GM12864 (cell line): ENCODE measurements around the gene ARHGAP25.

ENCODE experiments used
- DNase-seq: peaks from one replicate; pipeline ENCODE4 v3.0.0-alpha.2; 2011; ENCODE audit warnings: low read depth
- H3K4me3 ChIP-seq: 2 replicates; pipeline ENCODE4 v1.5.1; 2011; ENCODE audit warnings: mild to moderate bottlenecking, low read depth, low read length, control low read depth
- TF ChIP-seq, protein P1 (sequence below): IDR thresholded peaks from 2 replicates; pipeline ENCODE4 v1.5.1; 2011; ENCODE audit warnings: low read depth, mild to moderate bottlenecking, moderate library complexity, low read length, control low read depth, inconsistent platforms; ENCODE audit errors: missing control alignments

ARHGAP25 gene

DNA sequence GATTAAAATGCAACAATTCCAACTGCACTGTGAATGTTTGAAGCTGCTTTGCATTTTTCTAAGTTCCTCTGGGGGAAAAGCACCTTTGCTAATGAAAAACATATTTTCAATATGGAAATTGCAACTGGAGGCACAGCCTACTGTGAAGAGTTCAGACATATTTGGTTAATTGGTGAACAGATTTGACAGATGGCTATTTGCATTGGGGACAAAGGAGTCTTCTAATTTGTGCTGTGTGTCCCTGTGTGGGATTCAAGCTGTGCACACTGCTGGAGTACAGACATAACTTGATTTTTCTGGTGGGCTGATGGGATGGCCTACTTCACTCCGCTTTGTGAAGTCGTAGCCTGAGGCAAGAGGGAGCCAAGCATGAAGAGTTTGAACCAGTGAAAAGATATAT is 40.7 kb upstream of the ARHGAP25 start:
- TF ChIP-seq, protein P1, sequence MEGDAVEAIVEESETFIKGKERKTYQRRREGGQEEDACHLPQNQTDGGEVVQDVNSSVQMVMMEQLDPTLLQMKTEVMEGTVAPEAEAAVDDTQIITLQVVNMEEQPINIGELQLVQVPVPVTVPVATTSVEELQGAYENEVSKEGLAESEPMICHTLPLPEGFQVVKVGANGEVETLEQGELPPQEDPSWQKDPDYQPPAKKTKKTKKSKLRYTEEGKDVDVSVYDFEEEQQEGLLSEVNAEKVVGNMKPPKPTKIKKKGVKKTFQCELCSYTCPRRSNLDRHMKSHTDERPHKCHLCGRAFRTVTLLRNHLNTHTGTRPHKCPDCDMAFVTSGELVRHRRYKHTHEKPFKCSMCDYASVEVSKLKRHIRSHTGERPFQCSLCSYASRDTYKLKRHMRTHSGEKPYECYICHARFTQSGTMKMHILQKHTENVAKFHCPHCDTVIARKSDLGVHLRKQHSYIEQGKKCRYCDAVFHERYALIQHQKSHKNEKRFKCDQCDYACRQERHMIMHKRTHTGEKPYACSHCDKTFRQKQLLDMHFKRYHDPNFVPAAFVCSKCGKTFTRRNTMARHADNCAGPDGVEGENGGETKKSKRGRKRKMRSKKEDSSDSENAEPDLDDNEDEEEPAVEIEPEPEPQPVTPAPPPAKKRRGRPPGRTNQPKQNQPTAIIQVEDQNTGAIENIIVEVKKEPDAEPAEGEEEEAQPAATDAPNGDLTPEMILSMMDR, result no peak
- no peak overlapping the region for H3K4me3 ChIP-seq
- no peak for DNase-seq

DNA sequence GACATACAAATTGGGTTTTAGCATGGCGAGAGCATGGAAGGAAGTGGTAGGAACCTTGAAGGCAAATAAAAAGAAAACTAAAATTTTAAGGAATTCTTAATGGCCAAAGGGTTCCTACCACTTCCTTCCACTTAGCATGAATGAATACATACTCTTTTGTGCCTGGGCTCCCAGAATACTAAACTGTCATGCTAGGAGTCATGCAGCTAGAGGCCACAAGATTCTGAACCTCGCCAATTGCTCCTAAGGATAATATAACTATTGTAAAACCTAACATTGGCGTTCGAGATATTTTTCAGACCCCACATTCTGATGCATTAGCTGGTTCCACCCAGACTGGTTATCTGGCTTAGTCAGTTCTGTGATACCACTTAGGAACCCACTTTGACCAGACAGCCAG is 38.6 kb upstream of the ARHGAP25 start:
- no peak for DNase-seq
- H3K4me3 ChIP-seq, result no peak overlapping the region
- TF ChIP-seq, protein P1, result no peak

DNA sequence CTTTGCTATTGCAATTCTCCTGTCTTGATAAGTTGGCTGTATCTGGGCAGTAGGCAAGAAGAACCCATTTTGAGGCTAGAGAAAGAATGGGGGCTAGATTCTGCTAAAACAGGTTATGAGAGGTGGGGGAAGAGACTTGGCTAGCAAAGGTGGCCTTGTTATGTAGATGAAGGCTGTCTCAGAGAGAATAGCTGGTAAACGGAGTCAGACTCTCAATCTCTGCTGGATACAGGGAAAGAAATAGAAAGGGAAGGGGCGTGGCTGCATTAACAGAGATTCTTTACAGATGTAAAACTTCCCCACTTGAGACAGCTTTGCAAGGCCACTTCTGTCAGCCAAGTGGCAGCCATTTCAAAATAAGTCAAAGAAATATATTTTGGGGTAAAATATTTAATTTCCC is 38.1 kb upstream of the ARHGAP25 start:
- no peak for DNase-seq
- no peak overlapping the region for H3K4me3 ChIP-seq
- TF ChIP-seq, protein P1, result no peak

DNA sequence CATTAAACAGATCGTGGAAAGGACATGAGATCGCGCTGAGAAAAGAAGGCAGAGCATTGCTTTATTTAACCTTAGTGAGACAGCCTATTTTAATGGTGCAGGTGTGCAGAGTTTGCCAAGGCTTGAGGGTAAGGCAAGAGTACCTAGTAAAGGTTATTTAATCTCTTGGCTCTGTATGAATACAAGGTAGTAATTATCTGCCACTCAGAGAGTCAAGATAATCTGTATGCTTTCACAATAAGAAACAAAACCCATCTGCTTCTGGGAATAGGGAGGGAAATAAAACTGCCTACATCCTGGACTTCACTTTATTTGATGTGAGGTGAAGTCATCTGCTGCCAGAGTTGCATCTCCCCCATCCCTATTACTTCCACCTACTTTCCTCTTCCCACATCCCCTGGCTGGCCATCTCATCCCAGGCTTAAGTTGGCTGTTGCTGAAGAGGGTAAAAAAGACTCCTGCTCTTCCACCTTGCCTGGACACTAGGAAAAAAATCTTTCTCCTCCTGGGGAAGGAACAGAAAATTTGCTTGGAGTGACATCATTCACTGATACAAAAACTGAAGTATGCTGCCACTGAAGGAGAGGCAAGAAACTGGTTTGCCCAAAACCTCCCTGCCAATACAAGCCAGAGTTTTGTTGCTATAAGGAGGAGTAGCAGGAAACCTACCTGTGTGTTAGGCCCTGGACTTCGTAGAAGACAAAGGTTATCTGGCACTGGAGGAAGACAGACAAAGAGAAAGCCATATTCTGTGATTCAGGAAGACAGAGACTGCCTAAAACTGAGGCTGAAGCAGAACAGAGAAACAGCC is 35.8 kb upstream of the ARHGAP25 start:
- TF ChIP-seq, protein P1, result no peak
- no peak for DNase-seq
- no peak overlapping the region for H3K4me3 ChIP-seq

DNA sequence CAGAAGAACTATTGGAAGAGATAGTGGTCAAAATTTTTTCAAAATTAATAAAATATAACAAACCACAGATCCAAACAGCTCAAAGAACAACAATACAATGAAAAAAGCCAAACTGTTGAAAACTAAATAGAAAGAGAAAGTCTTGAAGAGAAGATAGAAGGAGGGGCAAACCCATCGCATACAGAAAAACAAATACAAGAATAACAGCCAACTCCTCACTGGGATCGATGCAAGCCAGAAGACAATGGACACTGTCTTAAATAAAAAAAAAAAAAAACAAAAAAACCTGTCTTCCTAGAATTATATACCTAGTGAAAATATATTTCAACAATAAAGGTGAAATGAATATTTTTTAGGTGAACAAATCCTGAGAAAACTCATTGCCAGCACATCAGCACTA is 34.1 kb upstream of the ARHGAP25 start:
- no peak overlapping the region for H3K4me3 ChIP-seq
- no peak for DNase-seq
- TF ChIP-seq, protein P1, result no peak

DNA sequence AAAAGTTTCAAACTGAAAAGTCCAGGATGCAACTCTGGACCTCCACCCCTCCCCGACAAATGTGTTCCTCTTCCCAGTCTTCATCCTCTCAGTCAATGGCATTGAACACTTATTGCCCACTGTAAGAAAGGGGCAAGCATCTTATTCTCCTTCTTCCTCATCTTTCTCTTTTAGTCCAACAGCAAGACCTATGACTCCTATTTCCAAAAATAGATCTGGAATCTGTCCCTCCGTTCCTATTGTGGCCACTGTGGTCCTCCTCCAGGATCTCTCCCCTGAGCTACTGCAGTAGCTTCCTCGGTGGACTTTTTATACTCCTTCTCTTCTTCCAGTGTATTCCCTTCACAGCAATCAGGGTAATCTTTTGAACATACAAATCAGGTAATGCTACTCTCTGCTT is 28.0 kb upstream of the ARHGAP25 start:
- DNase-seq, result no peak
- H3K4me3 ChIP-seq, result no peak overlapping the region
- TF ChIP-seq, protein P1, result no peak

DNA sequence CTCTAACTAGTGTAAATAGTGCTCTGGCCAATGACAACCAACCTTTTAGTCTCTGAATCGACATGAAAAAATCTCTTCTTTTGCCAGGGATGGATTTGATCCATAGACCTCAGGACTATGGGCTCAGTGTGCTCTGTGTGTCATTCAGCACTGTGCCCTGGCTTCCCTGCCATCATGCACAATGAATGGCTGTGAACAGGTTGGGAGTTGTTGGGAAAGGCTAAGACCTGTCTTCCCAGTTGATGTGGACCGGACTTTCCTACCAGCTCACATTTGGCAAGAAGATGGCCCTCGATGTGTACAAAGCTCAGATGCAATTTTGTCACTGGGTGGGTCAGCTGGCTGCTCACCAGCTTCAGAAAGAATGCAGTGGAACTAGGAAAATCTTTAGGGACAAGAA is 26.0 kb upstream of the ARHGAP25 start:
- TF ChIP-seq, protein P1, result no peak
- DNase-seq, result no peak
- H3K4me3 ChIP-seq, result no peak overlapping the region
